GM23338 (cell line): ENCODE results near the gene ARID1B. TPM values are rescaled to one million over a fixed set of nuclear protein-coding genes. Genes with fewer than 3 reads are reported as not detected.
A peak's percentile ranks its signal among the peaks of the same experiment; 100 is the strongest.

Experiments
- ATAC-seq: fragments of 200-7000 bp; cut with Tn5 transposase; 3 replicates; pipeline ENCODE4 v1.9.1; 2020
- DNase-seq: peaks from one replicate; pipeline ENCODE4 v3.0.0-alpha.2; 2015; ENCODE audit warnings: low spot score
- H2AFZ ChIP-seq: fragments of 200-600 bp; sonication (generic); 2 replicates; pipeline ENCODE4 v1.8.0; 2016; ENCODE audit warnings: antibody characterized with exemption, mild to moderate bottlenecking, moderate library complexity
- H3F3A ChIP-seq: fragments of 200-600 bp; sonication (generic); replicated peaks from 2 replicates; pipeline ENCODE4 v1.8.0; 2017; ENCODE audit warnings: antibody characterized with exemption, mixed run types, low read depth
- H3K27ac ChIP-seq: fragments of 200-600 bp; sonication (generic); 2 replicates; pipeline ENCODE4 v1.6.1; 2016; ENCODE audit warnings: low read depth
- H3K27me3 ChIP-seq: fragments of 200-600 bp; sonication (generic); 2 replicates; pipeline ENCODE4 v1.8.0; 2016; ENCODE audit warnings: mild to moderate bottlenecking, mixed run types, moderate library complexity; ENCODE audit not compliant: insufficient read depth
- H3K36me3 ChIP-seq: fragments of 200-600 bp; sonication (generic); 2 replicates; pipeline ENCODE4 v1.8.0; 2016; ENCODE audit warnings: mild to moderate bottlenecking; ENCODE audit not compliant: insufficient read depth
- H3K4me1 ChIP-seq: fragments of 200-600 bp; sonication (generic); 2 replicates; pipeline ENCODE4 v1.8.0; 2016; ENCODE audit warnings: mild to moderate bottlenecking, moderate library complexity; ENCODE audit not compliant: insufficient read depth
- H3K4me2 ChIP-seq: fragments of 200-600 bp; sonication (generic); 2 replicates; pipeline ENCODE4 v1.7.1; 2017; ENCODE audit warnings: mixed run types
- H3K4me3 ChIP-seq: fragments of 200-600 bp; sonication (generic); 2 replicates; pipeline ENCODE4 v1.6.1; 2016; ENCODE audit warnings: mixed run types
- H3K79me2 ChIP-seq: fragments of 200-600 bp; sonication (generic); replicated peaks from 2 replicates; pipeline ENCODE4 v1.8.0; 2017; ENCODE audit warnings: mild to moderate bottlenecking; ENCODE audit not compliant: insufficient read depth
- H3K9me2 ChIP-seq: fragments of 200-600 bp; sonication (generic); 2 replicates; pipeline ENCODE4 v1.8.0; 2017; ENCODE audit not compliant: insufficient read depth
- H4K20me1 ChIP-seq: fragments of 200-600 bp; sonication (generic); replicated peaks from 2 replicates; pipeline ENCODE4 v1.8.0; 2017; ENCODE audit warnings: mild to moderate bottlenecking; ENCODE audit not compliant: insufficient read depth
- H3K27ac Mint-ChIP-seq: 2 replicates; pipeline ENCODE4 v1.8.0; 2020; ENCODE audit warnings: inconsistent platforms, mild to moderate bottlenecking, moderate library complexity, mixed read lengths
- H3K27me3 Mint-ChIP-seq: 3 replicates; pipeline ENCODE4 v1.8.0; 2022; ENCODE audit warnings: low read depth, mild to moderate bottlenecking, moderate library complexity, mixed read lengths, inconsistent platforms; ENCODE audit not compliant: insufficient read depth, poor library complexity
- H3K36me3 Mint-ChIP-seq: 3 replicates; pipeline ENCODE4 v1.8.0; 2021; ENCODE audit warnings: low read depth, mild to moderate bottlenecking, inconsistent platforms, moderate library complexity, mixed read lengths
- H3K4me1 Mint-ChIP-seq: 3 replicates; pipeline ENCODE4 v1.8.0; 2020; ENCODE audit warnings: mild to moderate bottlenecking, inconsistent platforms, mixed read lengths
- H3K4me3 Mint-ChIP-seq: 3 replicates; pipeline ENCODE4 v1.8.0; 2021; ENCODE audit warnings: moderate library complexity, mild to moderate bottlenecking, inconsistent platforms, mixed read lengths
- H3K9me3 Mint-ChIP-seq: 3 replicates; pipeline ENCODE4 v1.8.0; 2020; ENCODE audit warnings: moderate library complexity, mild to moderate bottlenecking, inconsistent platforms, mixed read lengths
- CREB1 ChIP-seq: fragments of 250-450 bp; sonication (Bioruptor Pico); IDR thresholded peaks from 2 replicates; pipeline ENCODE4 v1.5.0; 2020; ENCODE audit warnings: low read depth, mild to moderate bottlenecking, moderate library complexity
- CTCF ChIP-seq, 2 experiments: fragments of 200-600 bp in 1 of 2; sonication (generic) in 1 of 2; conservative IDR thresholded peaks; 2 replicates each; pipeline versions ENCODE4 v1.5.1 to v1.6.1; 2016 to 2017; ENCODE audit warnings: antibody characterized with exemption in 2 of 2, low read depth in 2 of 2, mild to moderate bottlenecking in 2 of 2, moderate library complexity in 1 of 2
- ETS1 ChIP-seq: IDR thresholded peaks from 2 replicates; pipeline ENCODE4 v1.6.1; 2016; ENCODE audit warnings: antibody characterized with exemption
- EZH2 ChIP-seq: fragments of 200-600 bp; sonication (generic); IDR thresholded peaks from one replicate; pipeline ENCODE4 v1.8.0; 2017; ENCODE audit warnings: antibody characterized with exemption, mild to moderate bottlenecking, low read depth; ENCODE audit not compliant: unreplicated experiment
- EZH2phosphoT487 ChIP-seq: fragments of 200-600 bp; sonication (generic); IDR thresholded peaks from one replicate; pipeline ENCODE4 v1.8.1; 2018; ENCODE audit warnings: antibody characterized with exemption; ENCODE audit not compliant: unreplicated experiment
- JUNB ChIP-seq: IDR thresholded peaks from one replicate; pipeline ENCODE4 v1.6.1; 2016; ENCODE audit warnings: antibody characterized with exemption; ENCODE audit not compliant: unreplicated experiment
- NANOG ChIP-seq: IDR thresholded peaks from 2 replicates; pipeline ENCODE4 v1.6.1; 2016; ENCODE audit warnings: antibody characterized with exemption, borderline replicate concordance
- POLR2AphosphoS5 ChIP-seq: IDR thresholded peaks from 2 replicates; pipeline ENCODE4 v1.6.1; 2016; ENCODE audit warnings: antibody characterized with exemption, low read depth
- REST ChIP-seq: IDR thresholded peaks from one replicate; pipeline ENCODE4 v1.6.1; 2018; ENCODE audit warnings: antibody characterized with exemption; ENCODE audit not compliant: unreplicated experiment
- STAT1 ChIP-seq: IDR thresholded peaks from one replicate; pipeline ENCODE4 v1.6.1; 2016; ENCODE audit warnings: antibody characterized with exemption; ENCODE audit not compliant: unreplicated experiment
- ZNF114 ChIP-seq: fragments of 250-450 bp; sonication (Bioruptor Pico); IDR thresholded peaks from 2 replicates; pipeline ENCODE4 v1.5.0; 2020; ENCODE audit warnings: mild to moderate bottlenecking, moderate library complexity
- ZNF331 ChIP-seq: fragments of 250-450 bp; sonication (Bioruptor Pico); IDR thresholded peaks from 2 replicates; pipeline ENCODE4 v1.5.0; 2020; ENCODE audit warnings: low read depth, mild to moderate bottlenecking, moderate library complexity
- polyA plus RNA-seq: library from polyadenylated mRNA; unstranded; fragments of >200 nt; fragmentation: Nextera tagmentation; extraction: Ambion mirVana; gene quantifications from 2 replicates; pipeline ENCODE4 v1.2.1, GENCODE V29; 2016
- total RNA-seq: library from RNA; depleted of rRNA; stranded (reverse); fragments of >200 nt; shearing (Covaris generic); gene quantifications from 2 replicates; pipeline ENCODE4 v1.2.3, GENCODE V29; 2014

Gene ARID1B
- total and polyA plus RNA-seq, 2 experiments from 2014 or later = 59.3 to 72.2 TPM

GRCh38 chr6:156752666-156753301 is 24.4 kb upstream of the ARID1B start:
- peaks cover 2% of the 10 kb centered on the region for H3K27me3 Mint-ChIP-seq
- H2AFZ ChIP-seq = peak overlapping the region; percentile 83
- no peaks in the 10 kb centered on the region for H3K9me3 Mint-ChIP-seq
- H3K4me1 ChIP-seq = peaks cover 9% of the 10 kb centered on the region
- H3K27me3 ChIP-seq = no peaks in the 10 kb centered on the region
- H3K27ac ChIP-seq = no peak overlapping the region
- no peaks in the 10 kb centered on the region for H3K36me3 ChIP-seq
- H3K27ac Mint-ChIP-seq = no peak overlapping the region
- no peaks in the 10 kb centered on the region for H3K36me3 Mint-ChIP-seq
- no peak overlapping the region for H3K4me2 ChIP-seq
- ATAC-seq (peak; percentile 98), DNase-seq (peak; percentile 63)
- H3K4me3 Mint-ChIP-seq = no peak overlapping the region
- H3K4me1 Mint-ChIP-seq = peaks cover 13% of the 10 kb centered on the region
- H3K4me3 ChIP-seq = no peak overlapping the region
- no peaks in the 10 kb centered on the region for H4K20me1 ChIP-seq
- no peaks in the 10 kb centered on the region for H3F3A ChIP-seq
- H3K9me2 ChIP-seq = no peaks in the 10 kb centered on the region
- H3K79me2 ChIP-seq = no peaks in the 10 kb centered on the region
- TF ChIP-seq EZH2phosphoT487 = no peak
- peak; percentile 50 to 62 for TF ChIP-seq CTCF (conservative IDR thresholded peaks at IDR 0.05; ENCODE audit: low read depth in 2 of 2)

- Histone ChIP-seq H3F3A (no peaks in the 10 kb centered on the region), H2AFZ (0 out of 2 replicates have a peak overlapping the region, but pooled peaks have one; percentile 28), H3K4me3 (no peak overlapping the region), H4K20me1 (no peaks in the 10 kb centered on the region), H3K4me1 (peaks cover 9% of the 10 kb centered on the region), H3K9me2 (no peaks in the 10 kb centered on the region), H3K27ac (no peak overlapping the region), H3K79me2 (no peaks in the 10 kb centered on the region), H3K27me3 (no peaks in the 10 kb centered on the region), H3K4me2 (no peak overlapping the region), H3K36me3 (no peaks in the 10 kb centered on the region)
- DNase-seq (no peak), ATAC-seq (no peak)
- H3K4me1 Mint-ChIP-seq = peaks cover 12% of the 10 kb centered on the region
- no peak overlapping the region for H3K4me3 Mint-ChIP-seq
- peaks cover 2% of the 10 kb centered on the region for H3K27me3 Mint-ChIP-seq
- no peaks in the 10 kb centered on the region for H3K9me3 Mint-ChIP-seq
- H3K27ac Mint-ChIP-seq = peak overlapping the region; percentile 47; the same call in 1 of the 2 replicates
- no peaks in the 10 kb centered on the region for H3K36me3 Mint-ChIP-seq
- TF ChIP-seq REST = no peak
- no peak for TF ChIP-seq ZNF114 (CRISPR knock-in tag)
- TF ChIP-seq POLR2AphosphoS5 = no peak
- TF ChIP-seq ETS1 = no peak
- no peak for TF ChIP-seq ZNF331 (CRISPR knock-in tag)
- TF ChIP-seq STAT1 = no peak
- no peak for TF ChIP-seq CTCF (conservative IDR thresholded peaks at IDR 0.05; ENCODE audit: low read depth in 2 of 2)
- TF ChIP-seq JUNB = no peak
- TF ChIP-seq CREB1 = no peak
- no peak for TF ChIP-seq NANOG
- TF ChIP-seq EZH2 = no peak
These were observed 20.3 kb upstream of the ARID1B start for GRCh38 chr6:156756630-156757610.
